GM04504 (cell line): ENCODE results near the gene RNF145.
A peak's percentile ranks its signal among the peaks of the same experiment; 100 is the strongest.

Experiments
- DNase-seq: peaks from one replicate; pipeline ENCODE4 v3.0.0-alpha.2; 2012; ENCODE audit warnings: low read depth

Gene RNF145

GRCh38 chr5:159218595-159219023 is 9.3 kb upstream of the RNF145 start:
- DNase-seq: no peak

GRCh38 chr5:159217236-159217635 is 7.9 kb upstream of the RNF145 start:
- no peak for DNase-seq

GRCh38 chr5:159216454-159216853 is 7.1 kb upstream of the RNF145 start:
- DNase-seq: no peak

GRCh38 chr5:159215886-159216285 is 6.5 kb upstream of the RNF145 start:
- DNase-seq: no peak

GRCh38 chr5:159214486-159215271 is 5.3 kb upstream of the RNF145 start:
- DNase-seq: no peak

- DNase-seq: no peak
Measured at GRCh38 chr5:159212657-159213462, 3.5 kb upstream of the RNF145 start.

GRCh38 chr5:159211729-159212174 is 2.4 kb upstream of the RNF145 start:
- DNase-seq: no peak

GRCh38 chr5:159210846-159211245 is 1.5 kb upstream of the RNF145 start:
- no peak for DNase-seq

- no peak for DNase-seq
Measured at GRCh38 chr5:159210210-159210661, 883 bp upstream of the RNF145 start.

- DNase-seq: no peak
Measured at GRCh38 chr5:159208514-159209437, 577 bp downstream of the RNF145 start.

- peak; percentile 39 for DNase-seq
Measured at GRCh38 chr5:159207686-159208513, 1.5 kb downstream of the RNF145 start.

GRCh38 chr5:159207222-159207685 is 2.1 kb downstream of the RNF145 start:
- no peak for DNase-seq

GRCh38 chr5:159206818-159207217 is 2.5 kb downstream of the RNF145 start:
- DNase-seq: no peak

- DNase-seq: no peak
Measured at GRCh38 chr5:159206368-159206767, 3.0 kb downstream of the RNF145 start.

- DNase-seq: no peak
Measured at GRCh38 chr5:159203351-159203750, 6.0 kb downstream of the RNF145 start.

GRCh38 chr5:159202151-159202550 is 7.2 kb downstream of the RNF145 start:
- no peak for DNase-seq

- DNase-seq: no peak
Measured at GRCh38 chr5:159199780-159200179, 9.6 kb downstream of the RNF145 start.

GRCh38 chr5:159199225-159199624 is 10.1 kb downstream of the RNF145 start:
- DNase-seq: no peak

- no peak for DNase-seq
Measured at GRCh38 chr5:159198063-159199036, 11.0 kb downstream of the RNF145 start.

GRCh38 chr5:159195775-159196174 is 13.6 kb downstream of the RNF145 start:
- no peak for DNase-seq
